Activated CD8-positive, alpha-beta memory T cell treated with anti-CD3 and anti-CD28 coated beads for 24 hours (primary cell): ENCODE results near the gene LUZP4.
"Not testable (repeated sequence)": the region's sequence is repeated elsewhere in the genome, so short reads cannot be mapped to it uniquely, and the experiment has no call there.

ENCODE experiments used
- DNase-seq: peaks from one replicate; pipeline ENCODE4 v3.0.0-alpha.2; 2020

Gene LUZP4

GRCh38 chrX:115337491-115338144 lies 48.1 kb downstream of the LUZP4 start:
- no peak for DNase-seq

- DNase-seq = no peak
These were observed 50.0 kb downstream of the LUZP4 start for GRCh38 chrX:115339441-115340025.

GRCh38 chrX:115341421-115341820 lies 51.9 kb downstream of the LUZP4 start:
- DNase-seq = no peak

GRCh38 chrX:115344885-115345614 lies 55.5 kb downstream of the LUZP4 start:
- no peak for DNase-seq

GRCh38 chrX:115345615-115346014 lies 56.1 kb downstream of the LUZP4 start:
- DNase-seq = no peak

GRCh38 chrX:115346738-115347137 lies 57.2 kb downstream of the LUZP4 start:
- not testable (repeated sequence) for DNase-seq

- DNase-seq = no peak
These were observed 59.1 kb downstream of the LUZP4 start for GRCh38 chrX:115348446-115349225.

GRCh38 chrX:115350711-115351381 lies 61.3 kb downstream of the LUZP4 start:
- no peak for DNase-seq

GRCh38 chrX:115356369-115356768 lies 66.9 kb downstream of the LUZP4 start:
- no peak for DNase-seq
